ENCODE results near the gene TOP1.

The TOP1 gene

DNA sequence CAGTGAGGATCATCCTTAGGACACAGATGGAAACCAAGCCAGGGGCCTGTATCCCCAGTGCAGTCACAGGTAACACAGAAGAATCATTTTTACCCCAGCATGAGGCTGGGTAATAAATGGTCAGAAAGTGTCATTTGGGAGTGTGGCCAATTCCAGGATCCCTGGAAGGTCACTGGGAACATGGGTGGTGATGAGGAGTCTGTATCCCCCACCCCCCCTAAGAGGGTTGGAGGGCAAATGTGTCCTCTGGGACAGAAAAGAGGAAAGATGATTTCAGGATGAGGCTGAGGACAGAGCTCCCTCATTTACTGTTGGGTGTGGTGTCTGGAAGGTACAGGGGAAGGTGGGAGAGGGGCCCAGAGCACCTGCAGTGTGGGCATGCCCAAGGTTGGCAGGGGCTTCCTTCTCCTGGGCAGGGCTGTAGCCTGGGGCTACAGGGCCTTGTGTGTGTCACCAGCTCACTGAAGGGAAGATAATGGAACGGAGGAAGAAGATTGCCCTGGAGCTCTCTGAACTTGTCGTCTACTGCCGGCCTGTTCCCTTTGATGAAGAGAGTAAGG lies 143.2 kb downstream of the TOP1 start:
- DNase-seq = no peak

- DNase-seq = no peak
Measured at GRCh38 chr20:41172296-41173140, 143.9 kb downstream of the TOP1 start.

DNA sequence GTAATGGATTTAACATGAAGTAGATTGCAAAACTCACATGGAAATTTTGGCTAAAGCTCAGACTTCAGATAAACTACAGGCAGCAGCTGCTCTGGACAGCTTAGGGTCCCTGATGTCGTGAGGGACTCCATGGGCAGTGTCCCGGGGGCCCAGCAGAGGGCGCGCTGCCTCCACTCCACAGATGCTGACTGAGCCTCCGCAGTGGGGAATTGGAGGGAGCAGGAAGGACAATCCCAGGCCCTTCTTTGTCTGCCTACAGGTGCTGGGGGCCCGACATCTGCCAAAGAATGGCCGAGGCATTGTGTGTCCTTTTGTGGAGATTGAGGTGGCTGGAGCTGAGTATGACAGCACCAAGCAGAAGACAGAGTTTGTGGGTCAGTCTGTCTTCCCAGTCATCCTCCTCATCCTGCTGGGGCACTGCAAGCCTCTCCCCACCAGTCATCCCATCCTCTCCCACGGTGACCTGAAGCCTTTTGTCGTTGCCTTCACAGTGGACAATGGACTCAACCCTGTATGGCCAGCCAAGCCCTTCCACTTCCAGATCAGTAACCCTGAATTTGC lies 144.6 kb downstream of the TOP1 start:
- peak; percentile 47 for DNase-seq

- DNase-seq = no peak
Measured at GRCh38 chr20:41173791-41174341, 145.2 kb downstream of the TOP1 start.
